Upper lobe of left lung (tissue), 6 donors: ENCODE measurements around the gene ZBTB45. TPM values are rescaled to one million over a fixed set of nuclear protein-coding genes. Genes with fewer than 3 reads are reported as not detected.

Source experiments
- ATAC-seq, 2 donors: fragments of 200-7000 bp; cut with Tn5 transposase; one replicate each; pipeline ENCODE4 v1.9.1; 2022; ENCODE audit warnings: mild to moderate bottlenecking in 2 of 2, moderate library complexity in 2 of 2; ENCODE audit not compliant: low FRiP score in 2 of 2
- DNase-seq, 2 donors: peaks; one replicate each; pipeline ENCODE4 v3.0.0-alpha.2; 2019 to 2020
- H3K27ac ChIP-seq, 4 donors: fragments of 200-600 bp; sonication (generic); one replicate each; pipeline ENCODE4 v1.5.1; 2016 to 2019
- H3K27me3 ChIP-seq, 4 donors: fragments of 200-600 bp; sonication (generic); one replicate each; pipeline ENCODE4 v1.5.1; 2017 to 2019
- H3K36me3 ChIP-seq, 4 donors: fragments of 200-600 bp; sonication (generic); one replicate each; pipeline ENCODE4 v1.5.1; 2016 to 2019
- H3K4me1 ChIP-seq, 4 donors: fragments of 200-600 bp; sonication (generic); one replicate each; pipeline ENCODE4 v1.5.1; 2018 to 2019
- H3K4me3 ChIP-seq, 4 donors: fragments of 200-600 bp; sonication (generic); one replicate each; pipeline ENCODE4 v1.5.1; 2017 to 2019; ENCODE audit warnings: mild to moderate bottlenecking in 2 of 4, moderate library complexity in 1 of 4
- H3K9me3 ChIP-seq, 4 donors: fragments of 200-600 bp; sonication (generic); one replicate each; pipeline ENCODE4 v1.5.1; 2018 to 2019
- EP300 ChIP-seq, 4 donors: sonication (generic); formaldehyde crosslinking; IDR thresholded peaks; one replicate each; pipeline ENCODE4 v1.5.1; 2017; ENCODE audit warnings: antibody characterized with exemption in 4 of 4, control low read depth in 2 of 4
- POLR2A ChIP-seq, 4 donors: fragments of 450-650 bp; IDR thresholded peaks; one replicate each; pipeline ENCODE4 v1.5.1; 2016 to 2017; ENCODE audit warnings: antibody characterized with exemption in 4 of 4, mild to moderate bottlenecking in 2 of 4
- POLR2AphosphoS5 ChIP-seq, 2 donors: sonication (generic); formaldehyde crosslinking; IDR thresholded peaks; one replicate each; pipeline ENCODE4 v1.5.1; 2017; ENCODE audit warnings: antibody characterized with exemption in 2 of 2
- WGBS, 2 donors: methylation state at CpG; one replicate each; pipeline ENCODE4 v1.1.5; 2017 to 2018; 5-methylcytosine and 5-hydroxymethylcytosine counted together
- total RNA-seq, 6 donors: library from RNA; depleted of rRNA in 4 of 6; stranded (reverse); fragments of >200 nt in 4 of 6; gene quantifications; one replicate each; pipeline versions ENCODE4 v1.1.0 to v1.2.1, GENCODE V29; 2016 to 2021
- TF ChIP-seq, protein P1 (sequence below), 6 experiments: fragments of 450-650 bp in 4 of 6; fragments of 200-600 bp in 2 of 6; sonication (generic) in 2 of 6; IDR thresholded peaks; one replicate each; pipeline ENCODE4 v1.5.1; 2016 to 2019; ENCODE audit warnings: antibody characterized with exemption in 6 of 6
- donor health status: DM: no; HTN: no; CAD: no; lungs with moderate emphysema.
- donor health status: DM: no; HTN: yes; CAD: no; lungs with severe emphysema.

The ZBTB45 gene
- total RNA-seq, 6 donors from 2014 or later = 11.9 to 19.7 (median 15.0) TPM

DNA sequence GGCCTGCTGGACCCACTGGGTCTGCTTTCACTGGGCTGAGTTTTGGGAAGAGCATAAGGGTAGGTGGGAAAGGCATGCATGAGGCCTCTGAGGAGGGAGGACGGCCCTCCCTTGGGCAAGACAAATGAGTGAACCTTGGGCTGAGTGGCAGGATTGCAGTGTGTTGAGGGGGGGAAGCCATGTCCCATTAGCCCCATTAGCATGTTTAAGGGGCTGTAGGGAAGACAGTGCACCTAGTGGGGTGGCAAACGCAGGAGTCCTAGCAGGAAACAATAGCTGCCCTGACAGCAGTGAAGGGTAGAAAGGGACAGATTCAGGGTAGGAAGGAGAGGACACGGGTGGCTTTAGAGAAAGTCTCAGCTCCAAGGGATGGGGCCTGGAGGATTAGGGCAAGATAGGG, 3.1 kb upstream of the ZBTB45 start:
- no peak for ATAC-seq
- 82 to 84% methylated on average over 3 of the region's 3 CpGs for WGBS, 2 donors
- Histone ChIP-seq H3K4me3 (no peak overlapping the region), H3K9me3 (no peaks in the 10 kb centered on the region), H3K4me1 (peaks cover 11 to 26% (median 21%) of the 10 kb centered on the region in 4 donors), H3K27me3 (no peaks in the 10 kb centered on the region), H3K36me3 (no peaks in the 10 kb centered on the region), H3K27ac (no peak overlapping the region)
- TF ChIP-seq POLR2A (IDR thresholded peaks at IDR 0.05) (no peak), EP300 (IDR thresholded peaks at IDR 0.05) (no peak), POLR2AphosphoS5 (IDR thresholded peaks at IDR 0.05) (no peak)
- TF ChIP-seq, protein P1, sequence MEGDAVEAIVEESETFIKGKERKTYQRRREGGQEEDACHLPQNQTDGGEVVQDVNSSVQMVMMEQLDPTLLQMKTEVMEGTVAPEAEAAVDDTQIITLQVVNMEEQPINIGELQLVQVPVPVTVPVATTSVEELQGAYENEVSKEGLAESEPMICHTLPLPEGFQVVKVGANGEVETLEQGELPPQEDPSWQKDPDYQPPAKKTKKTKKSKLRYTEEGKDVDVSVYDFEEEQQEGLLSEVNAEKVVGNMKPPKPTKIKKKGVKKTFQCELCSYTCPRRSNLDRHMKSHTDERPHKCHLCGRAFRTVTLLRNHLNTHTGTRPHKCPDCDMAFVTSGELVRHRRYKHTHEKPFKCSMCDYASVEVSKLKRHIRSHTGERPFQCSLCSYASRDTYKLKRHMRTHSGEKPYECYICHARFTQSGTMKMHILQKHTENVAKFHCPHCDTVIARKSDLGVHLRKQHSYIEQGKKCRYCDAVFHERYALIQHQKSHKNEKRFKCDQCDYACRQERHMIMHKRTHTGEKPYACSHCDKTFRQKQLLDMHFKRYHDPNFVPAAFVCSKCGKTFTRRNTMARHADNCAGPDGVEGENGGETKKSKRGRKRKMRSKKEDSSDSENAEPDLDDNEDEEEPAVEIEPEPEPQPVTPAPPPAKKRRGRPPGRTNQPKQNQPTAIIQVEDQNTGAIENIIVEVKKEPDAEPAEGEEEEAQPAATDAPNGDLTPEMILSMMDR (IDR thresholded peaks at IDR 0.05) = no peak
- no peak for DNase-seq

DNA sequence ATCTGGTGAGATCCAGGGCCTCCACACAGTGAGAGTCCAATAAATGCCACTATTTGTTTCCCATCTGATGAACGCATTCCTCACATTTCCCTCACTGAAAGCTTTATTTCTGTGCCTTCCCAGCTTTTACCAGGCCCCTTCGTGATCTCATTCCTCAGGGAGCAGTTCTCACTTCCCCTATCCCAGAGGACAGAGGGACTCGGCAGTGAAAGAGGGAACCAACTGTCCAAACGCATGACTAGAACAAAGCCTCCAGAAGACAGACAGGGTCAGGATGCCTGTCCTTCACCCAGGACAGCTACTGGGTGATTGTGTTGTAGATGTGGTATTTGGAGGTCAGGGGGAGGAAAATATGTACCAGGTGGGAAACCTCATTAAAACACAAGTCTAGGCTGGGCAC, 2.0 kb upstream of the ZBTB45 start:
- no peaks in the 10 kb centered on the region for H3K27me3 ChIP-seq
- no peaks in the 10 kb centered on the region for H3K9me3 ChIP-seq
- peaks cover 21 to 33% (median 28%) of the 10 kb centered on the region in 4 donors for H3K4me1 ChIP-seq
- 63 to 67% methylated on average over 4 of the region's 4 CpGs for WGBS, 2 donors
- DNase-seq = no peak
- TF ChIP-seq EP300 (IDR thresholded peaks at IDR 0.05) (no peak), POLR2A (IDR thresholded peaks at IDR 0.05) (no peak), POLR2AphosphoS5 (IDR thresholded peaks at IDR 0.05) (no peak)
- TF ChIP-seq, protein P1 (IDR thresholded peaks at IDR 0.05) = no peak
- H3K4me3 ChIP-seq = no peak overlapping the region
- H3K27ac ChIP-seq = peak overlapping the region in 2 of 4 donors; percentile 4 to 58
- peaks cover 4 to 9% (median 7%) of the 10 kb centered on the region in 4 donors for H3K36me3 ChIP-seq
- ATAC-seq = no peak

DNA sequence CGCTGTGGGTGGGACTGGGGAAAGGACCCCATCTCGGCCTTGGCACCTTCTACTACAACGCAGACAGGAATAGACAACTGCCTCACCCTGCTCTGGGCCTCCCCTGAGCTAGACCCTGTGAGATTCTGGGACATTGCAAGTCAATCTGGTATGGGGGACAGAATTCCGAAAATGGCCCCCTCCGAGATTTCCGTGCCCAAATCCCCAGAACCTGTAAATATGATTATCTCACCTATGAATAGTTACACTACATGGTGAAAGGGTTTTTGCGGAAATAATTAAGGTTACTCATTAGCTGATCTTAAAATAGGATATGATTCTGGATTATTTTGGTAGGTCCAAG, 618 bp upstream of the ZBTB45 start:
- Histone ChIP-seq H3K4me1 (peaks cover 26 to 45% (median 32%) of the 10 kb centered on the region in 4 donors), H3K27ac (peak overlapping the region; percentile 93 to 99 (median 96)), H3K9me3 (no peaks in the 10 kb centered on the region), H3K36me3 (peaks cover 7 to 22% (median 16%) of the 10 kb centered on the region in 4 donors), H3K27me3 (no peaks in the 10 kb centered on the region), H3K4me3 (peak overlapping the region; percentile 86 to 99 (median 88))
- ATAC-seq (no peak), DNase-seq (no peak)
- WGBS, 2 donors = 13 to 16% methylated on average over 3 to 7 of the region's 7 CpGs
- TF ChIP-seq EP300 (IDR thresholded peaks at IDR 0.05) = no peak
- TF ChIP-seq, protein P1 (IDR thresholded peaks at IDR 0.05) = peak in 1 of 6 experiments; percentile 1
- peak in 1 of 4 donors; percentile 9 for TF ChIP-seq POLR2A (IDR thresholded peaks at IDR 0.05)

DNA sequence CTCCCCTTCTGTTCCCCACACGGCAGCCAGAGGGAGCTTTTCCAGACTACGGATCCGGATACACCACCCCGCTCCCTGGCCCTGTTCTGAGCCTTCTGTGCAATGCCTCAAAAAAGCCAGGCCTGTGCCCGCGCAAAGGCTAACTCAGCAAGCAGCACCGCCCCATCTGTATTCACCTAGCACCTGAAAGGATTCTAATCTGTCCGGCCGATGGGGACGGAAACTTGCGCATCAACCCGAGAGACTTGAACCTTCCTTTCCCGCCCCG, 589 bp downstream of the ZBTB45 start:
- no peaks in the 10 kb centered on the region for H3K27me3 ChIP-seq
- ATAC-seq (peak; percentile 71 to 76), DNase-seq (peak in 1 of 2 donors; percentile 72)
- H3K36me3 ChIP-seq = peaks cover 7 to 27% (median 16%) of the 10 kb centered on the region in 4 donors
- H3K9me3 ChIP-seq = no peaks in the 10 kb centered on the region
- TF ChIP-seq EP300 (IDR thresholded peaks at IDR 0.05) (no peak), POLR2A (IDR thresholded peaks at IDR 0.05) (peak in 1 of 4 donors; percentile 33), POLR2AphosphoS5 (IDR thresholded peaks at IDR 0.05) (no peak)
- TF ChIP-seq, protein P1 (IDR thresholded peaks at IDR 0.05) = peak in 2 of 6 experiments; percentile 48 to 65
- H3K27ac ChIP-seq = peak overlapping the region; percentile 93 to 99 (median 96)
- H3K4me1 ChIP-seq = peaks cover 33 to 57% (median 41%) of the 10 kb centered on the region in 4 donors
- peak overlapping the region; percentile 86 to 99 (median 88) for H3K4me3 ChIP-seq
- 0 to 1% methylated on average over 4 to 10 of the region's 14 CpGs for WGBS, 2 donors
